Measurements from ENCODE around the gene KIRREL1.

DNA sequence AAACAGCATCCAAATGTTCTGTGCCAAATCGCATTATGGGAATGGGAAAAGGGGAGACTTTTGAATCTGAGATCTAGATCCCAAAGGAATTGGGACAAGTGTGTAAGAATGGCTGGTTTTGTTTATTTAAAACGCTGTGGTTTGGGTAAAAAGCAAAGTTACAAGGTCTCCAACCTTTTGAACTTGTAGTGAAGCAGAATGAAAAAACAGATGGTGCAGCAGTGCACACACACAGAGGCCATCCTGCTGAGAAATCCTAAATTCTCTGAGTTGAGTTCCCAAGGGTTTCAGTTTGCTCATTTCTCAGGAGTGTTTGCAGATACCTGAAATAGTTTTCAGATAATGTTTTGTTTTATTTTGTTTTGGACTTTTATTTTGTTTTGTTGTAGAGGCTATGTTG lies 107.1 kb downstream of the KIRREL1 start:
- TF ChIP-seq, protein P1, sequence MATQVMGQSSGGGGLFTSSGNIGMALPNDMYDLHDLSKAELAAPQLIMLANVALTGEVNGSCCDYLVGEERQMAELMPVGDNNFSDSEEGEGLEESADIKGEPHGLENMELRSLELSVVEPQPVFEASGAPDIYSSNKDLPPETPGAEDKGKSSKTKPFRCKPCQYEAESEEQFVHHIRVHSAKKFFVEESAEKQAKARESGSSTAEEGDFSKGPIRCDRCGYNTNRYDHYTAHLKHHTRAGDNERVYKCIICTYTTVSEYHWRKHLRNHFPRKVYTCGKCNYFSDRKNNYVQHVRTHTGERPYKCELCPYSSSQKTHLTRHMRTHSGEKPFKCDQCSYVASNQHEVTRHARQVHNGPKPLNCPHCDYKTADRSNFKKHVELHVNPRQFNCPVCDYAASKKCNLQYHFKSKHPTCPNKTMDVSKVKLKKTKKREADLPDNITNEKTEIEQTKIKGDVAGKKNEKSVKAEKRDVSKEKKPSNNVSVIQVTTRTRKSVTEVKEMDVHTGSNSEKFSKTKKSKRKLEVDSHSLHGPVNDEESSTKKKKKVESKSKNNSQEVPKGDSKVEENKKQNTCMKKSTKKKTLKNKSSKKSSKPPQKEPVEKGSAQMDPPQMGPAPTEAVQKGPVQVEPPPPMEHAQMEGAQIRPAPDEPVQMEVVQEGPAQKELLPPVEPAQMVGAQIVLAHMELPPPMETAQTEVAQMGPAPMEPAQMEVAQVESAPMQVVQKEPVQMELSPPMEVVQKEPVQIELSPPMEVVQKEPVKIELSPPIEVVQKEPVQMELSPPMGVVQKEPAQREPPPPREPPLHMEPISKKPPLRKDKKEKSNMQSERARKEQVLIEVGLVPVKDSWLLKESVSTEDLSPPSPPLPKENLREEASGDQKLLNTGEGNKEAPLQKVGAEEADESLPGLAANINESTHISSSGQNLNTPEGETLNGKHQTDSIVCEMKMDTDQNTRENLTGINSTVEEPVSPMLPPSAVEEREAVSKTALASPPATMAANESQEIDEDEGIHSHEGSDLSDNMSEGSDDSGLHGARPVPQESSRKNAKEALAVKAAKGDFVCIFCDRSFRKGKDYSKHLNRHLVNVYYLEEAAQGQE (IDR thresholded peaks at IDR 0.05; ENCODE audit: insufficient read depth in 1 of 2, low read depth in 2 of 2, low read length in 1 of 2): no peak
- TF ChIP-seq, protein P2, sequence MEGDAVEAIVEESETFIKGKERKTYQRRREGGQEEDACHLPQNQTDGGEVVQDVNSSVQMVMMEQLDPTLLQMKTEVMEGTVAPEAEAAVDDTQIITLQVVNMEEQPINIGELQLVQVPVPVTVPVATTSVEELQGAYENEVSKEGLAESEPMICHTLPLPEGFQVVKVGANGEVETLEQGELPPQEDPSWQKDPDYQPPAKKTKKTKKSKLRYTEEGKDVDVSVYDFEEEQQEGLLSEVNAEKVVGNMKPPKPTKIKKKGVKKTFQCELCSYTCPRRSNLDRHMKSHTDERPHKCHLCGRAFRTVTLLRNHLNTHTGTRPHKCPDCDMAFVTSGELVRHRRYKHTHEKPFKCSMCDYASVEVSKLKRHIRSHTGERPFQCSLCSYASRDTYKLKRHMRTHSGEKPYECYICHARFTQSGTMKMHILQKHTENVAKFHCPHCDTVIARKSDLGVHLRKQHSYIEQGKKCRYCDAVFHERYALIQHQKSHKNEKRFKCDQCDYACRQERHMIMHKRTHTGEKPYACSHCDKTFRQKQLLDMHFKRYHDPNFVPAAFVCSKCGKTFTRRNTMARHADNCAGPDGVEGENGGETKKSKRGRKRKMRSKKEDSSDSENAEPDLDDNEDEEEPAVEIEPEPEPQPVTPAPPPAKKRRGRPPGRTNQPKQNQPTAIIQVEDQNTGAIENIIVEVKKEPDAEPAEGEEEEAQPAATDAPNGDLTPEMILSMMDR (IDR thresholded peaks at IDR 0.05): no peak
- TF ChIP-seq POLR2AphosphoS5 (IDR thresholded peaks at IDR 0.05; ENCODE audit: low read depth, low read length) (0 out of 2 replicates have a peak, but pooled peaks have one; percentile 24), SIN3A (IDR thresholded peaks at IDR 0.05; ENCODE audit: borderline replicate concordance, insufficient read depth, low read depth, low read length) (no peak), TCF7L2 (IDR thresholded peaks at IDR 0.05; ENCODE audit: low read depth, low read length) (no peak)

Data from Panc1 (cell line).